ENCODE measurements around the gene SBF2. TPM values are rescaled to one million over a fixed set of nuclear protein-coding genes. Genes with fewer than 3 reads are reported as not detected.

The SBF2 gene
- total RNA-seq, 1 experiment from 2014 or later, result 30.2 TPM

DNA sequence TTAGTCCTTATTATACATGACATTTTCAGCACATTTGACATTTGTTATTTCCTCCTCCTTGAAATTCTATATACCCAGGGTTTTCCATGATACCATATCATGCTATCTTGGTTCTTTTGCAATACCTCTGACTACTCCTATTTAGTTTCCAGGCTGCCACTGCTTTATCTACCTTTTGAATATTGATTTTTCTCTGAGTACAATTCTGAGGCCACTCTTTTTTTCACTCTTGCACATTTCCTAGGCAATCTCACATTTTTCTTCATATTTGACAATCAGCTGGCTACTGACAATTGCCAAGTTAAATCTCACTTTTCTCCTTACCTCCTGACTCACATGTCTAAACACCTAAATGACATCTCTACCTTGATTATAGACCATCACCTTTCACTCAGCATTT lies 11.9 kb downstream of the SBF2 start:
- H3K18ac ChIP-seq (ENCODE audit: insufficient read length, low read depth, low read length), result no peak overlapping the region
- H3K27me3 ChIP-seq (ENCODE audit: insufficient read depth, low read length), result no peaks in the 10 kb centered on the region
- Mint-ChIP-seq H3K36me3 (ENCODE audit: insufficient read depth in 1 of 3, low read depth in 3 of 3) (peaks cover 0 to 3% (median 1%) of the 10 kb centered on the region in 3 experiments; a peak in 2 of 7 replicates), H3K27me3 (ENCODE audit: low read depth) (no peaks in the 10 kb centered on the region), H3K9me3 (no peaks in the 10 kb centered on the region), H3K4me1 (peaks cover 15 to 19% of the 10 kb centered on the region in 2 experiments), H3K4me3 (no peak overlapping the region), H3K27ac (no peak overlapping the region)
- no peak overlapping the region for H2AFZ ChIP-seq (ENCODE audit: low read length)
- no peaks in the 10 kb centered on the region for H3K4me1 ChIP-seq (ENCODE audit: insufficient read depth, low read length)
- H3K23me2 ChIP-seq (ENCODE audit: insufficient read length, low read depth, low read length, poor library complexity, severe bottlenecking), result no peaks in the 10 kb centered on the region
- H3K79me2 ChIP-seq (ENCODE audit: insufficient read depth, low read length), result peaks cover 3% of the 10 kb centered on the region; the same call in 1 of the 2 replicates
- no peak overlapping the region for H2BK120ac ChIP-seq (ENCODE audit: low read depth, low read length, poor library complexity, severe bottlenecking)
- H2AK5ac ChIP-seq (ENCODE audit: insufficient read length, low read length), result no peak overlapping the region
- no peak overlapping the region for H3K4ac ChIP-seq (ENCODE audit: low read depth, low read length)
- H3T11ph ChIP-seq (ENCODE audit: low read length), result no peak overlapping the region
- H2BK15ac ChIP-seq (ENCODE audit: low read depth, low read length), result no peak overlapping the region
- no peak overlapping the region for H3K4me2 ChIP-seq (ENCODE audit: insufficient read depth, insufficient read length, low read length)
- H3K9ac ChIP-seq (ENCODE audit: extremely low read depth, insufficient read length, low read length), result no peak overlapping the region
- DNase-seq, result no peak
- H3K9me3 ChIP-seq (ENCODE audit: control insufficient read depth, low read depth, low read length), result no peaks in the 10 kb centered on the region
- H3K79me1 ChIP-seq (ENCODE audit: insufficient read depth, low read depth, low read length, poor library complexity, severe bottlenecking), result no peaks in the 10 kb centered on the region
- H4K91ac ChIP-seq (ENCODE audit: insufficient read length, low read depth, low read length), result no peak overlapping the region
- no peak overlapping the region for H2BK5ac ChIP-seq (ENCODE audit: insufficient read length, low read length)
- H4K5ac ChIP-seq (ENCODE audit: insufficient read length, low read depth, low read length), result no peak overlapping the region
- no peaks in the 10 kb centered on the region for H4K20me1 ChIP-seq (ENCODE audit: control insufficient read depth, insufficient read depth, insufficient read length)
- no peak overlapping the region for H3K23ac ChIP-seq (ENCODE audit: insufficient read length, low read depth, low read length)
- no peak overlapping the region for H3K27ac ChIP-seq (ENCODE audit: insufficient read length, low read depth, low read length)
- H4K8ac ChIP-seq (replicated peaks; ENCODE audit: insufficient read length, low read depth, low read length), result no peak overlapping the region
- H2BK12ac ChIP-seq (ENCODE audit: insufficient read length, low read depth, low read length), result no peak overlapping the region
- no peak for TF ChIP-seq CTCF (conservative IDR thresholded peaks at IDR 0.05)
- no peak overlapping the region for H2BK20ac ChIP-seq (ENCODE audit: low read depth, low read length, poor library complexity, severe bottlenecking)
- H3K56ac ChIP-seq (ENCODE audit: insufficient read length, low read depth, low read length), result no peak overlapping the region
- H3K14ac ChIP-seq (ENCODE audit: insufficient read depth, low read length), result no peak overlapping the region

Measured in H9 (cell line).